Posterior vena cava (tissue), 2 donors: ENCODE results near the gene CEACAM21. TPM values are rescaled to one million over a fixed set of nuclear protein-coding genes. Genes with fewer than 3 reads are reported as not detected.

Source experiments
- DNase-seq: peaks from one replicate; pipeline ENCODE4 v3.0.0-alpha.2; 2020; ENCODE audit warnings: low spot score
- intact Hi-C, 2 donors: fragments of 100-400 bp; cut with DNase I; formaldehyde crosslinking; loops; one replicate each; pipeline versions ENCODE4 v1.14.1 to v1.14.2; 2022 to 2023
- total RNA-seq, 2 donors: library from RNA; stranded (reverse); fragmentation: NEBNext Ultra II Directional; extraction: Animal tissue kit (Norgen Biotek cat#: 25700); gene quantifications; one replicate each; pipeline ENCODE4 v1.2.1, GENCODE V29; 2021
- donor health status: DM: yes; HTN: yes; CAD: no.
- donor health status: DM: yes; HTN: yes; CAD: no.

CEACAM21 gene
- total RNA-seq, 2 donors from 2014 or later = 0.48 to 2.5 TPM

GRCh38 chr19:41548047-41548446, 27.9 kb upstream of the CEACAM21 start:
- DNase-seq = no peak
- intact Hi-C loops = no loop called here

GRCh38 chr19:41548954-41549688, 26.8 kb upstream of the CEACAM21 start:
- intact Hi-C loops = no loop called here

GRCh38 chr19:41549884-41550283, 26.1 kb upstream of the CEACAM21 start:
- no peak for DNase-seq
- intact Hi-C loops = no loop called here

More at GRCh38 chr19:41548954-41549688, 26.8 kb upstream of the CEACAM21 start:
- no peak for DNase-seq

- intact Hi-C loops = no loop called here
- no peak for DNase-seq
Observed at GRCh38 chr19:41551212-41551610, 24.8 kb upstream of the CEACAM21 start.

- DNase-seq = no peak
Observed at GRCh38 chr19:41551711-41552110, 24.3 kb upstream of the CEACAM21 start.

GRCh38 chr19:41552558-41552957, 23.4 kb upstream of the CEACAM21 start:
- intact Hi-C loops = no loop called here
- DNase-seq = no peak

More at GRCh38 chr19:41551711-41552110, 24.3 kb upstream of the CEACAM21 start:
- intact Hi-C loops = no loop called here

GRCh38 chr19:41553804-41554203, 22.2 kb upstream of the CEACAM21 start:
- intact Hi-C loops = no loop called here
- no peak for DNase-seq

- DNase-seq = no peak
- intact Hi-C loops = no loop called here
Observed at GRCh38 chr19:41554907-41555306, 21.1 kb upstream of the CEACAM21 start.

- intact Hi-C loops = no loop called here
Observed at GRCh38 chr19:41555748-41556147, 20.2 kb upstream of the CEACAM21 start.

GRCh38 chr19:41563854-41564514, 12.0 kb upstream of the CEACAM21 start:
- intact Hi-C loops = no loop called here
- DNase-seq = no peak

More at GRCh38 chr19:41555748-41556147, 20.2 kb upstream of the CEACAM21 start:
- no peak for DNase-seq

- intact Hi-C loops = no loop called here
- DNase-seq = no peak
Observed at GRCh38 chr19:41564515-41565378, 11.2 kb upstream of the CEACAM21 start.

GRCh38 chr19:41565379-41565720, 10.6 kb upstream of the CEACAM21 start:
- intact Hi-C loops = no loop called here
- no peak for DNase-seq

- no peak for DNase-seq
- intact Hi-C loops = no loop called here
Observed at GRCh38 chr19:41566001-41566400, 10.0 kb upstream of the CEACAM21 start.

GRCh38 chr19:41569481-41570150, 6.3 kb upstream of the CEACAM21 start:
- DNase-seq = no peak
- intact Hi-C loops = loop anchor here in 1 of 2 donors (5.0 kb wide), 1 partner anchor 122 kb away; no protein-coding TSS in a partner anchor

- no peak for DNase-seq
- intact Hi-C loops = loop anchor here in 1 of 2 donors (5.0 kb wide), 1 partner anchor 123 kb away; no protein-coding TSS in a partner anchor
Observed at GRCh38 chr19:41570179-41570578, 5.8 kb upstream of the CEACAM21 start.

- intact Hi-C loops = loop anchor here in 1 of 2 donors (5.0 kb wide), 1 partner anchor 123 kb away; no protein-coding TSS in a partner anchor
- peak; percentile 94 for DNase-seq
Observed at GRCh38 chr19:41570639-41571112, 5.3 kb upstream of the CEACAM21 start.

GRCh38 chr19:41577144-41577830, 1.3 kb downstream of the CEACAM21 start:
- intact Hi-C loops = no loop called here
- no peak for DNase-seq

GRCh38 chr19:41577833-41578232, 1.9 kb downstream of the CEACAM21 start:
- intact Hi-C loops = no loop called here

GRCh38 chr19:41578886-41579285, 2.9 kb downstream of the CEACAM21 start:
- intact Hi-C loops = no loop called here

More at GRCh38 chr19:41577833-41578232, 1.9 kb downstream of the CEACAM21 start:
- no peak for DNase-seq

More at GRCh38 chr19:41578886-41579285, 2.9 kb downstream of the CEACAM21 start:
- DNase-seq = no peak
